SK-N-SH (cell line): ENCODE results near the gene RNU11.

Experiments used
- CTCF ChIP-seq: fragments of 200-600 bp; sonication (generic); IDR thresholded peaks from 2 replicates; pipeline ENCODE4 v1.6.1; 2017; ENCODE audit warnings: antibody characterized with exemption, mild to moderate bottlenecking, moderate library complexity
- EP300 ChIP-seq, 2 experiments: IDR thresholded peaks; 2 replicates each; pipeline versions ENCODE4 v1.4.0 to v1.6.1; 2012; ENCODE audit warnings: borderline replicate concordance in 1 of 2, low read depth in 1 of 2, low read length in 1 of 2
- MAX ChIP-seq: IDR thresholded peaks from 2 replicates; pipeline ENCODE4 v1.4.0; 2012; ENCODE audit warnings: low read depth
- MXI1 ChIP-seq: IDR thresholded peaks from 2 replicates; pipeline ENCODE4 v1.6.1; 2012; ENCODE audit warnings: mild to moderate bottlenecking, low read depth, low read length, improper control_type of control experiment
- SMC3 ChIP-seq: IDR thresholded peaks from 2 replicates; pipeline ENCODE4 v1.6.1; 2012; ENCODE audit warnings: low read depth, low read length, improper control_type of control experiment
- TF ChIP-seq, protein P1 (sequence below): IDR thresholded peaks from 2 replicates; pipeline ENCODE4; 2012

DNA sequence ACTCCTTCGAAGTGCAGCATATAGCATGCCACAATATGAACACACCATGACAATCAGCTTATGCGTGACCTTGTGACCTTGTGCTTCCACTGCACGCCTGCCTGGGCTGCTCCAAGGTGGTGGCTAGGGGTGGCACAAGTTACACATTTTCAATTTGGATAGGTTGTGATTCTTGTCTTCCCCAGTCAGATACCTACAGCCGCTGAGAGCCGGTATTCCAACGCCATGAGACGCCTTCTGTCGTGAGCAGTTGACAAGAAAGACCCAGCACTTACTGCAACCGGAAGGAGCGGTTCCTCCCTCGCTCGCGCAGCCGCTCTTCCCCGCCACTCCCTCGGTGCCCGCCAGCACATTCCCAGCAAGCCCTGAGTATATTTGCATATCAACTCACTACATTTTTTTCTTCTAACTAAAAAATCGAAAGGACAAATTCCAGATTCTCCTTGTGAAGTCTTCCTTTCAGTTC lies 359 bp upstream of the RNU11 start:
- peak; percentile 45; the same call in 1 of the 2 replicates for TF ChIP-seq MAX
- TF ChIP-seq, protein P1, sequence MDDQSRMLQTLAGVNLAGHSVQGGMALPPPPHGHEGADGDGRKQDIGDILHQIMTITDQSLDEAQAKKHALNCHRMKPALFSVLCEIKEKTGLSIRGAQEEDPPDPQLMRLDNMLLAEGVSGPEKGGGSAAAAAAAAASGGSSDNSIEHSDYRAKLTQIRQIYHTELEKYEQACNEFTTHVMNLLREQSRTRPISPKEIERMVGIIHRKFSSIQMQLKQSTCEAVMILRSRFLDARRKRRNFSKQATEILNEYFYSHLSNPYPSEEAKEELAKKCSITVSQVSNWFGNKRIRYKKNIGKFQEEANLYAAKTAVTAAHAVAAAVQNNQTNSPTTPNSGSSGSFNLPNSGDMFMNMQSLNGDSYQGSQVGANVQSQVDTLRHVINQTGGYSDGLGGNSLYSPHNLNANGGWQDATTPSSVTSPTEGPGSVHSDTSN, result no peak
- peak; percentile 56; the same call in 1 of the 2 replicates for TF ChIP-seq MXI1
- no peak for TF ChIP-seq EP300 (IDR thresholded peaks at IDR 0.05; ENCODE audit: borderline replicate concordance in 1 of 2, low read depth in 1 of 2, low read length in 1 of 2)
- TF ChIP-seq CTCF, result no peak
- no peak for TF ChIP-seq SMC3
